H4 (cell line): ENCODE measurements around the gene ADAM33. TPM values are rescaled to one million over a fixed set of nuclear protein-coding genes. Genes with fewer than 3 reads are reported as not detected.
A peak's percentile ranks its signal among the peaks of the same experiment; 100 is the strongest.

ENCODE experiments used
- DNase-seq: peaks from one replicate; pipeline ENCODE4 v3.0.0-alpha.2; 2015; ENCODE audit warnings: low spot score
- total RNA-seq: library from RNA; depleted of rRNA; stranded (reverse); fragments of >200 nt; shearing (Covaris generic); gene quantifications from 2 replicates; pipeline ENCODE4 v1.2.3, GENCODE V29; 2014

Gene ADAM33
- total RNA-seq, 1 experiment from 2014 or later: not detected

GRCh38 chr20:3689978-3690377, 8.2 kb upstream of the ADAM33 start:
- no peak for DNase-seq

DNA sequence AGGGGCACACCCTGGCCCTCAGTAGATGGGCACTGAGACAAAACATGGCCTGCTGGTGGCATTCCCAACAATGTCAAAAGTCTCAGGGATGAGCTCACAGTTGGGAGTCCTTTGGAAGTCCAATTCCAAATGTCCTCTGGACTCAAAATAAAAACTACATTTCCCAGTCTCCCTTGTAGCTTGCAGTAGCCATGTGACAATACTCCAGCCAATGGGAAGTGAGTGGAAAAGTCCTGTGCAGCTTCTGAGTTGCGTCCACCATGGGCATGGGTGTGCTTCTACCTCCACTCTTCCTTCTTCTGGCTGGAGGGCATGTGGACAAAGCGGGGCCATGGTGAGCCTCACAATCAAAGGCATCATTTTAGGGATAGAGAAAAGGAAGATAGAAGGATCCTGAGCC, 5.8 kb upstream of the ADAM33 start:
- DNase-seq: peak; percentile 44

- DNase-seq: peak; percentile 89
Observed at GRCh38 chr20:3686867-3687321, 5.1 kb upstream of the ADAM33 start.

- DNase-seq: no peak
Observed at GRCh38 chr20:3686421-3686820, 4.6 kb upstream of the ADAM33 start.

DNA sequence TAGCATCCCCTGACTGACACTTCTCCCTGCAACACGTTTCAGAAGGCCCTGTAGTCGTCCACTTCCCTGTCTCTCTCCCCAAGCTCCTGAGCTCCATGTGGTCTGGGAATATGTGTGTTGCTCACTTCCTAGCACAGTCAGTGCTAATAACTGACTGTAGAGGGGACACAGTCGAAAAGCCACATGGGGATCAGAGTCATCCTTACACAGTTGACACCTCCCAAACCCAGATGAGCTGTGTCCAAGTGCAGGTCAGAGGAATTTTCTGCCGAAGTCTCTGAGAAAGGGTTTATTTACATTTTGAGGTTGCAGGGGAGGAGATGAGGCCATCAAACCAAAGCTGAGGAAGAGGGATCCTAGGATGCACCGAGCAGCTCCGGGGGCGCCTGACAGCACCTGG, 3.5 kb upstream of the ADAM33 start:
- DNase-seq: no peak

DNA sequence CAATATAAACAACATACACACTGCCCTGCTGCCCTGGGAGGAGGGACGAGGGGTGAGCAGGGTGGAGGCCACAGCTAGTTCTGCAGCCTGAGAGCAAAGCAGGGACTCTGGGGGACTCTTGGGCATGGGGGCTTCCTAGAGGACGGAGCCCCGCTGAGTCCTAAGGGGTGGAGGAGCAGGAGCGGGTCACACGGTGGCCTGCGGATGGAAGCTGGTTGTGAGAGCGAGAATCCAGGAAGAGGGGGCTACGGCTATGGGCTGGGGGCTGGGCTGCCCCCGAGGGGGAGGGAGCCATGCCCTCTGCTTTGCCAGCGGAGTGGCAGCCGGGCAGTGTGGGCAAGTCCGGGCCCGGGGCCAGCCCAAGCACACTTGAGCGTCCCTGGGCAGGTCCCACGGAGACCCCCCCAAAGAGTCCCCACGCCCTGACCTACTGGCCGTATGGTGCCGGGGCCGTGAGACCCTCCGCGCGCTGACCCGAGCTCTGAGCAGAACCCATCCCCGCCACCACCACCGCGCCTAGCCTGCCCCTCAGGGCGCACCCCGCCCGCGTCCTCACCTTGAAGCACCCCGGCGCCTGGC, 369 bp downstream of the ADAM33 start:
- DNase-seq: no peak

DNA sequence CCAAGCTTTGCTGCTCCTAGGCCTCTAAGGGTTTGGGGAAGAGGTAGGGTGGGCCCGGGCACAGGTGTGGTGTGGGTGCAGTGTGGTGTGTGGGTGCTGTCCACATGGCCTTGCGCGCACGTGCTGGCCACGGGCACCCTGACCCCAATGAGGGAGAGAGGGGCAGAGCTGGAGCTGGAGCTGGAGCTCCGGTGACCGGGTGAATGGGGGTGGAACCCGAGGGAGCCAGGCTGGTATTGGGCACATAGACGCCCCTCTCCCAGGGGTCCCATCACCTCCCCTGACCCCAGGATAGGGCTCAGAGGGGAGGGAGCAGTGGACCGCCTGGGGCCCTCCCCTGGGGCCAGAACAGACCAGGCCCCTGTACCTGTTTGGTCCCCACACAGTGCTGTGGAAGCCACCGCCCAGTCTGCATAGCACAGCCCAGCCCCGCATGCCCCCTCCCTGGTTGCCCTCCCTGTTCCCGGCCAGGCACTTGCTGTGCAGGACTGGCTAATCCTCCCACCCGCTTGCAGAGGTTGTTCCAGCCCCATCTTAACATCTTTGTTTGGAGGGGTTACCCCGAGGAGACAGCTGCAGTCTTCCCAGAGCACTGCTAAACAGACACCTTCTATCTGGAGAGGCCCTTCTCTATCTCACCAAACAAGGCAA, 984 bp downstream of the ADAM33 start:
- DNase-seq: no peak

DNA sequence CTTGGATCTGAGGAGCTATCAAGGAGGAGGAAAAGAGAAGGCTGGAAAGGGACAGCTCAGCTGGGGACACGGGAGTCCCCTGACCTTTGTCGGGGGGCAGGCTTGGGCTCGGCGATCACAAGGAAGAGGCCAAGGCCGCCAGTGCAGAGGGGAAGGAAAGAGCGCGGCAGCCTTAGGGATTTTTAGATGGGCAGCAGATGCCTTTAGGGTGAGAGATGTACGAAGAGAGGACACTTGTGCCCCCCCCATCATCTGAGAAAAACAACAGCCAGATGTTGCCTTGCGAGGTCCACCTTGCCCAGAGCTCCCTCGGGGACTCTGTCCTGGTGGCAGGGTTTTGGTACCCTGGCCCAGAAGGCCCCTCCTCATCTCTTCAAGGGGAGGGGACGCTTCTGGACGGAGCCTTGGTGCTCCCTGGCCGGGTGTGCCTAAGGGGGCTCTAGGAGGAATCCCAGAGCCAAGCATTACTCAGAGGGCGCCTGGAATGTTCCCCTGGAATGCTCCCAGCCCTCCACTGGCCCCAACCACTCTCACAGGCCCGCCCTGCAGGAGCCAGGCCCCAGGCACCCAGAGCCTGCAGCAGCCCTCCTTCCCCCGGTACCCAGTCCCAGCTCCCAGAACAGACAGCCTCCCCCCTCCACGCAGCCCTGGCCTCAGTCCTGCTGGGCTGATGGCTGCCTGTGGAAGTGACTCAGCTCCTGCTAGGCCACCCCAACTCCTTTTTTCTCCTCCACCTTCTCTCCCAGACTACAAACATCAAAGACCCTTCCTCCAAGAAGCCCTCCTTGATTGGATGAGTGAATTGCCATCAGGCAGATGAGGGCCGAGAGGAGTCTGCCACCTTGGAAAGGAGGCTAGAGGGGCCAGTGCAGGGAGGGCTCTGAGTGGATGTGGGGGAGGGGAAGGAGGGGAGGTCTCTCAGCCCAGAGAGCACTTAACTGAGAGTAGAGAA, 1.8 kb downstream of the ADAM33 start:
- DNase-seq: peak; percentile 25

DNA sequence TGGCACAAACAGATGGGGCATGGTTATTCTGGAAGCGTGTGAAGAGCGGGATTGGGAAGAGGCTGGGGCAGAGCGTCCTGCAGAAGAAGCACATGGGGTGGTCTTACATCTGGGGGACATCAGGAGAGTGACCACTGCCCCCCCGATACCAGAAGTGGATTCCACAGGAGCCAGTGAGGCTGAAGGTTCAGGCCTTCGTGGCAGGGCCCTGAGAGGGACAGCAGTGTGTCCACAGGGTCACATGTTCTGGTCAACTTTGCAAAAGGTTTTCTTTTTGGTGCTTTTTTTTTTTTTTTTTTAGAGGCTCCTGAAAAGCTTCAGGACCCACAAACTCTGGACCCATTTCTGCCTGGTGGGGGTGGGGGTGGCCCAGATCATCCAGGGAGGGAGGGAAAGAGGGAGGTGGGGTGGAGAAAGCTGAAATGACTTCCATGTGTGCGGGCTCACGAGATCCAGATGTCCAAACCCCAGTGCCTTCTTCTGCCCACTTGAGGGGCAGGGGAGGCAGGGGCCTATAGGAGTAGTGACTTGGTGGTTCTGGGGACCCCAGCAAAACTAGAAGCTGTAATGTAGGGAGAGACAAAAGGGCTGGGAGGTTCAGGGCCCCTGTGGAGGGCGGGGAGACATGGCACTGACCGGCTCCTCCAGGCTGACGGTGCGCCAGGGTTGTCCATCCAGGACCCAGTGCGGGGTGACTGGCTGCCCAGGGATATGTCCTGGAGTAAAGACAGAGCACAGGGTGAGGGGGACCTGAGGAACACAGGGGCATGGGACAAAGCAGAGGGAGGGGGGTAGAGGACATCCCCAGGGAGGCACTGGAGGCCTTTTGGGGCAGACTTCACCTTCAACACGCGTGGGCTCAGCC, 2.7 kb downstream of the ADAM33 start:
- DNase-seq: no peak

DNA sequence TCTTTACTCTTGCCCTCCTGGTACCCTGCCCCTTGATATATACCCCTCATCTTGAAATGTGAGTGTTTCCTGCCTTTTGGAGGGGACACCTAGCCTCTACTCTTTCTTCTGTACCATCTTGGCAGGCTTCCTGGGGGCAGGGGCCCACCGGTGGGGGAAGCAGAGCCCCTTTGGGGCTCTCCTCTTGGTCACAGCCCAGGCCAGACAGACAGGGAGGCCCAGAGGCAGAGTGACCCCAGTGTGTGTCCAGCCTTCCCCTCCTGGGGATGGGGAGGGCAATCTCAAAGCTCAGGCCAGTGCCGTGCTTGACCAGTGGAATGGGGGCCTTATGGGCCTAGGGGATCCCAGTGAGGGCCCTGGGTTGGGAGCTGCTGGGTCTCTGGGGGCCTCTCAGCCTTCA, 3.6 kb downstream of the ADAM33 start:
- no peak for DNase-seq

DNA sequence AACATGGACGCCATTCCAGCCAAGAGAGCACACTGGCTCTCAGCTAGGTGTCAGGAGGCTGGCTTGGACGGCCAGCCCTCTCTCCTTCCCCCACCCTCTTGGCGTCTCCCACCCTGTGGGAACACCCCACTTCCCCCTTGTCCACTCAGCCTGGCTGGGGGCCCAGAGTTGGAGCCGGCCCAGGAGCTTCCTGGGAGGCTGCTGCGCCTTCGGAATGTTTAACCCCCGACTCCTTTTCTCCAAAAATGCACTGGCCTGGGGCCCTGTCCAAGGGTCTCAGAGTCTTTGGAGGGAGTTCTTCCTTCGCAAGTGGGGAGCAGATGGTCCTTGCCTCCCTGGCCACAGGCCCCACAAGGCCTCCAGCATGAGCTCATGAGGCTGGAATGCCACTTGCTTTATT, 4.1 kb downstream of the ADAM33 start:
- DNase-seq: no peak

- DNase-seq: no peak
Observed at GRCh38 chr20:3674995-3675900, 6.6 kb downstream of the ADAM33 start.

DNA sequence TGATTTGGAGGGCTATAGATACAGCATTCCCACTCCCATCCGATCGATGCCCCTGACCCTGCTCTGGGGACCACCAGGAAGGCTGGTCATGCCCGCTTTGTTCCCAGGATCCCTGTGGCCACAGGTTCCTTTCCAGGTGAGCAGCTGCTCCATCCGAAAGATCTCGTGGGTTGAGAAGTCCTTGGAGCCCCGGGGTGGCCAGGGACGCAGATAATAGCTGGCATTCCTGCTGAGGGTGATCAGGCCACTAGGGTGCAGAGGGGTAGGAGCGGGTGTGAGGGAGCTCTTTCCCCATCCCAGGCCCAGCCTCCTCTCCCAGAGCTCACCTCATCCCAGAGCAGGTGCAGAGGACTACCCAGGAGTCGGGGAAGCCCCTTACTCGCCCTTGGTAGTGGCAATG, 7.4 kb downstream of the ADAM33 start:
- DNase-seq: no peak

DNA sequence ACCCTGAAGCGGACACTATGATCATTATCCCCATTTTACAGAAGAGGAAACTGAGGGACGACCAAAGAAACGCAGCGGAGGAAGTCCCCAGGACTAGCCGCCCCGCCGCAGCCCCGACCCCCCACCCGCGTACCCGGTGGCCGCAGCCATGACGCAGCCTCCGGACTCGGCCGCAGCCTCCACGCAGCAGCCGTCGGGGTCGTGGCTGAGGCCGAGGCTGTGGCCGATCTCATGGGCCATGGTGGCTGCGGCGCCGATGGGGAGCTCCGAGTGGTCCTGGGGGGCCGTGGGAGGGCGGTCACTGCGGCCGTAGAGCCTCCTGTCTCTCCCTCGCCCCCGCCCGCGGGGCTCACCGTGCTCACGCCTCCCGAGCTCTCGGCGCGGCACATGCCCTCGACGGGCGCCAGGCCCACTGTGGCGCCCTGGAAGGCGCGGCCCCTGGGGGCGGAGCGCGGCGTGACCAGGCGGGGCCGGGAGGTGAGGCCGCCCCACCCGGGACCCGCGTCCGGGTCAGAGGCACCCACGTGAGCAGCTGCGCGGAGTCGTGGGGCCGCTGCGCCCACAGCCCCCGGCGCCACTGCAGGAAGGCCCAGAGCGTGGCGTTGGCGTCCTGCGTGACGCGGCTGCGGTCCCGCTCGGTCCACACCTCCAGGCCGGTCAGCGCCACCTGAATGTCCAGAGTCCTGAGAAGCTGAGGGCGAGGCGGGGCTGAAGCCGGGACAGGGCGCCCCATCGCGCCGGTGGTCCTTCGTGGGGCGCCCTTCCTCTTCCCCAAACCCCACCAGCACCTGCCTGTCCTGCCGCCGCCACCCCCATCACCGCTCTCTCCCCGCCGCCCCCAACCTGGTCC, 8.4 kb downstream of the ADAM33 start:
- DNase-seq: no peak

DNA sequence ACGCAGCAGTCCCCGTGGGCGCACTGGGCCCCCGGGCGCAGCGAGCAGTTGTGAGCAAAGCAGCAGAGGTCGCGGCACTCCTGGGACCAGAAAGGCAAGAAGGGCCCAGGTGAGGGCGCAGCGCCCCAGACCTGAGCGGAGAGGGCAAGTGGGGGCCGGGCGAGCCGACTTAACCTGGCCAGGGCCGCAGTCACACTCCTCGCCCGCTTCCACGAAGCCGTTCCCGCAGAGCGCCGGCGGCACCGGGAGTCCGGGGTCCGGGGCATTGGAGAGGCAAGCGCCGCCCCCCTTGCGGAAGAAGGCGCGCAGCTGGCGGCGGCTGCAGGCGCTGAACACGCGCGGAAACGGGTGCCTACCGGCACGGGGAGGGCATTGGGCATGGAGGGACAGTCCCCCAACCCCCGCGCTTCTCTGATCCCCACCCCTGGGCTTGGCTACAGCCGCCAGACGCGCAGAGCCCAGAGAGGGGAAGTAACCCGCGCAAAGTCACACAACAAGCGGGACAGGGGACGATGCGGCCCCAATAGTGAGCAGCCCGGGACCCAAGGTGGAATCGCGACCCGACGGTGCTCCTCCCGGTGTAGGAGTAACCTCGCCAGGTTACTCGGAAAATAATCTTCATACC, 9.2 kb downstream of the ADAM33 start:
- DNase-seq: no peak

DNA sequence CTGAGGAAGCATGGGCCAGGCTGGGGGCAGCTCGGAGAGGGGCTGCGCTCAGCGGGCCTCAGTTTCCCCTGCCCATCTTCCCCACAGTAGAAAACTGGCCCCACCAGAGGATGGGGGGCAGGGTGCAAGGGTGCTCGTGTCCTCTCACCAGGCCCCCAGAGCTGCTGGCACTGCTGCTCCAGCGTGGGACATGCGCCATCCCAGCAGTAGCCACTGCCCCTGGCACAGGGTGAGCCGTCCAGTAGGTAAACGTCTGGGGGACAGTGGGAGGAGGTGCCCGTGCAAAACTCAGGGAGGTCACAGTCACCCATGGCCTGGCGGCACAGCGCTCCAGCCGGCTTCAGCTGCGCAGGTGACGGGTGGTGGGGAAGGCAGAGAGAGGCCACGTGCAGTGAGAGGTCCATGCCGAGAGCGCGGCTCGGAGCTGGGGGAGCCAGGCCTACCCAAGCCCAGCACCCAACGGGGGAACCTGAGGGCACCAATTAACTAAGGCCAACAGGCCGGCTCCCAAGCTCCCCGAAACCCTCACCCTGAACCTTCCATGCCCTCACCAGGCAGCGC, 9.7 kb downstream of the ADAM33 start:
- DNase-seq: no peak

DNA sequence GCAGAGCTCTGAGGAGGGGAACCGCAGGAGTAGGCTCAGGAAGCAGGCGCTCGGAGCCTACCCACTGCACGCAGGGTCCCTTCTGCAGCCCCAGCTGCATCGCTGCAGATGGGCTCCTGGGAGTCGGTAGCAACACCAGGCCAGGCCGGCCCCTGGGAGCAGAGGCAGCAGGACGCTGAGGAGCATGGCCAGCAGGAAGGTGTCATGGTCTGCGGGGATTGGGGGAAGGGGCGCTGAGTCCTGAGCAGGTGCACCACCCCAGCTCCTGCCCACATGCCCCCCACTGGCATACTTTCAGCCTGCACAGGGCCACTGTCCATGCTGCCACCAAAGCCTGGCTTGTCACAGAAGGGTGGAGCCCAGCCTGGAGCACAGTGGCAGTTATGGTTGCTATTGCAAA, 10.9 kb downstream of the ADAM33 start:
- DNase-seq: no peak

DNA sequence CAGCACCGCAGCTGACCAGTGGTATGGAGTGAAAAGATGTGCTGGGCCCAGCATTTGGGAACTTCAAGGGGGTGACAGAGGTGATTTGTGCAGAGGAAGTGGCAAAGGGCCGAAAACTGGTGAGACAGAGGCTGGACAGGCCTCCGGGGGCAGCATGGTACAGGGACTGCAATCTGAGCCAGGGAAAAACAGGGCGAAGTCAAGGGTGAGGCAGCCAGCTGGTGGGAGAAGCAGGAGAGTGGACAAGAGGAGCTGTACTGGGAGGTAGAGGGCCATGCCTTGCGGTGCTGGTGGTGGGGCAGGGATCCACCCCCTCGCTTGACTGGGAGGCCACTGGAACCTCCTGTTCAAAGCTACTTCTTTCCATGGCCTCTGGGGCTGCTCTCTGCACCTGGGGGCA, 11.3 kb downstream of the ADAM33 start:
- no peak for DNase-seq
